GM10847 (cell line): ENCODE measurements around the gene FHAD1.

Experiments used
- POLR2A ChIP-seq: IDR thresholded peaks from 2 replicates; pipeline ENCODE4 v1.6.1; 2011; ENCODE audit not compliant: insufficient read length; ENCODE audit errors: extremely low read depth

Gene FHAD1

DNA sequence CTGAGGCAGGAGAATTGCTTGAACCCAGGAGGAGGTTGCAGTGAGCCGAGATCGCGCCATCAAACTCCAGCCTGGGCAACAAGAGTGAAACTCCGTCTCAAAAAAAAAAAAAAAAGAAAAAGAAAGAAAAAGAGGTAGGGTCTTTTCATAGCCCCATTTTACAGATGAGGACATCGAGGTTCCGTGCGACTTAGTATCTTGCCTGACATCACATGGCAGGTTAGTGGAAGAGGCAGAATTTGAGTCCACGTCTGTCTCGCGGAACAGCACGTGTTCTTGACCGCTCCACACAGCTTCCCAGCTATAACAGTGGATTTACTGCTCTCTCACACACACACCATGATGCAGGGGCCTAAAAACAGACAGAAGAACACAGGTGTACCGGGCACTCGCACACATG is 192.3 kb downstream of the FHAD1 start:
- no peak for TF ChIP-seq POLR2A

DNA sequence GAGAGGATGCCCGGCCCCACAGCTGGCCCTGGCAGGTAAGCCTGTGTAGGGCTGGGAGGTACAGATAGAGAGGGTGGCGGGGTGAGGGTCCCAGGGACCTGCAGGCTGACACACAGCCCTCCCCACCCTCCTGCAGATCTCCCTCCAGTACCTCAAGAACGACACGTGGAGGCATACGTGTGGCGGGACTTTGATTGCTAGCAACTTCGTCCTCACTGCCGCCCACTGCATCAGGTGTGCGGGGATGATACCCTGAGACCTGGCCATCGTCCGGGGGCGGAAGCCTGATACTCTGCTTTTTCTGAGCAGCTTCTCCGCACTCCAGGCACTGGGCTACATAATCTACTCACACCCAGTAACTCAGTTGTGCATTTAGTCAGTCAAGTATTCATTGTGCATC is 193.3 kb downstream of the FHAD1 start:
- TF ChIP-seq POLR2A: no peak

DNA sequence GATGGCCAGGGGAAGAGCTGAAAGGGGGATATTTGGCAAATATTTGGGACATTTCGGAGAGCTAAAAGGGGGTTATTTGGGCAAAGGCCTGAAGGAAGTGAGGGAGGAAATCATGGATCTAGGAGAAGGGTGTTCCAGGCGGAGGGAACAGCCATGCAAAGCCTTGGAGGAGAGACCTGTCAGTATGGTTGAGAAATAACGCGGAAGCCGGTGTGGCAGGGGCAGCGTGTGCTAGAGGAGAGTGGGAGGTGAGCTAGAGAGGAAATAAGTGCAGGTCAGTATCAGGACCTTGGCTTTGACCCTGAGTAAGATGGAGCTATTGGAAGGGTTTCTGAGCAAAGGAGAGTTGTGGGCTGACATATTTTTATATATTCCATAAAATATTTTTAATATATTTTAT is 194.2 kb downstream of the FHAD1 start:
- TF ChIP-seq POLR2A: no peak

DNA sequence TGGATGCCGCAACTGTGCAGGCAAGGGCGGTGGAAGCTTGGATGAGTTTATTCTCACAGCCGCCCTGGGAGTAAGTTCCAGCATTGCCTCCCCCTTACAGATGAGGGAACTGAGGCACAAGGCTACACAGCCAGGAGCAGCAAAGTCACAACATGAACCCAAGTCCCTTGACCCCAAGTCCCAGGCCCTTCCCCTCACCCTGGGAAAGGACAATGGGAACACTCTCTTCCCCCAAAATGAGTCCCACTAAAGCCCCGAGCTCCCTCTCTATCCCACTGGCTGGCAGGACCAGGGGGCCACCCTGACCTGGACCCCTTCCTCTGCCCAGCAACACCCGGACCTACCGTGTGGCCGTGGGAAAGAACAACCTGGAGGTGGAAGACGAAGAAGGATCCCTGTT is 195.1 kb downstream of the FHAD1 start:
- no peak for TF ChIP-seq POLR2A

DNA sequence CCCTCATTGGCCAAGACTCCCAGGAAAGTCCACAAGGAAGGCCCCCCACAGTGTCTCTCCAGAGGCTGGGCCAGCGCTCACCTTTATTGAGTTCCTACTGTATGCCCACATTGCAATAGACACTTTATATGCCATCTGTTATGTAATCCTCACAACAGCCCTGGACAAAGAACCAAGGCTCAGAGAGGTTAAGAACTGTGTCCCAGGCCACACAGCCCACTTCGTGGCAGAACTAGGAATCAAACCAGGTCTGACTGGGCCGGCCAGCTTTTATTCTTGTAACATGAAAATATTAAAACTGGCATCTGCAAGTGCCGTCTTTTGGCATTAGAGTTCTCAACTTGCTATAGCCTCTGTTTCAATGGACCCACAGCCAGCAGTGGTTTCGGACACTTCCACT is 195.7 kb downstream of the FHAD1 start:
- no peak for TF ChIP-seq POLR2A

DNA sequence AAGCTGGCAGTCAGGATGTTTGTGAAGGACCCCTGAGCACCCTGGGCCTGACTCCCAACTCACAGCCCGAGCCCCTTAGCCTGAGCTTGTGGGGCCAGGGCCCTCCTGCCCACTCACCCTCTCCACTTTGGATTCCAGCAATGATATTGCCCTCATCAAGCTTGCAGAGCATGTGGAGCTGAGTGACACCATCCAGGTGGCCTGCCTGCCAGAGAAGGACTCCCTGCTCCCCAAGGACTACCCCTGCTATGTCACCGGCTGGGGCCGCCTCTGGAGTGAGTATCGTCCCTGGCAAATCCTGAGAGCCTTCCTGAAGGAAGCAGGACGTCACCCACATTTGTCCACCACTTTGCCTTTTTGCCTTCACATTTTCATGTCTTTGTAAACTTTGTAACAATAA is 196.3 kb downstream of the FHAD1 start:
- no peak for TF ChIP-seq POLR2A

DNA sequence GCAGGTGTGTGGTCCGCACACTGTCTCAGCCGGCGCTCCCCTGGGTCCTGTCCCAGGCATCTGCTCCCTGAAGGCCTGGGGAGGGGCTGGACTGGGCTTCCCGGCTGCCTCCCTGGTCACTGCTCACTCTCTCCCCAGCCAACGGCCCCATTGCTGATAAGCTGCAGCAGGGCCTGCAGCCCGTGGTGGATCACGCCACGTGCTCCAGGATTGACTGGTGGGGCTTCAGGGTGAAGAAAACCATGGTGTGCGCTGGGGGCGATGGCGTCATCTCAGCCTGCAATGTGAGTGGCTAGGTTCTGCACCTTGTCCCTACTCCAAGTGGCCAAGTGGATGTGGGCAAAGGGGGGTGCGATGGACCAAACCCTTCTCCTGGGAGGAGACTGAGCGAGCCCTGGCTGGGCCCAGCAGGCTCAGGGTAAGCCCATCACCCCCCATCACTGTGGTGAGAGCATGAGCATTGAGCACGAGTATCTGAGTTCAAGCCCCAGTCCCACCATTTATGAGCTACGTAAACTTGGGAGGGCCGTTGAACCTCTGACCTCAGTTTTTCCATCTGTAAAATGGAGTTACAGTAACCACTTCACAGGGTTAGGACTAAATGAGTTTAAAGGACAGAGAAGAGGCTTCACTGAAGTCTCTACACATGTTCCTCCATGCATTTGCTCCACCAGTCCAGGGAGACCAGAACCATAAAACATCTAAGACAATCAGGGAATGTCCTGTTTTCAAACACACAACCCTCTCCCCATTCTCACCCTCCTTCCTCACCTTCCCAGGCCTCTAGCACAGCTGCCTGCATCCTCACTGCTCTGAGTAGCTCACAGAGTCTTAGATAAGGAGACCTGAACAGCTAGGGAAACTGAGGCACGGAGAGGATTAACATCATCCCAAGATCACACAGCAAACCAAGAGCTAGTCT is 197.7 kb downstream of the FHAD1 start:
- no peak for TF ChIP-seq POLR2A

DNA sequence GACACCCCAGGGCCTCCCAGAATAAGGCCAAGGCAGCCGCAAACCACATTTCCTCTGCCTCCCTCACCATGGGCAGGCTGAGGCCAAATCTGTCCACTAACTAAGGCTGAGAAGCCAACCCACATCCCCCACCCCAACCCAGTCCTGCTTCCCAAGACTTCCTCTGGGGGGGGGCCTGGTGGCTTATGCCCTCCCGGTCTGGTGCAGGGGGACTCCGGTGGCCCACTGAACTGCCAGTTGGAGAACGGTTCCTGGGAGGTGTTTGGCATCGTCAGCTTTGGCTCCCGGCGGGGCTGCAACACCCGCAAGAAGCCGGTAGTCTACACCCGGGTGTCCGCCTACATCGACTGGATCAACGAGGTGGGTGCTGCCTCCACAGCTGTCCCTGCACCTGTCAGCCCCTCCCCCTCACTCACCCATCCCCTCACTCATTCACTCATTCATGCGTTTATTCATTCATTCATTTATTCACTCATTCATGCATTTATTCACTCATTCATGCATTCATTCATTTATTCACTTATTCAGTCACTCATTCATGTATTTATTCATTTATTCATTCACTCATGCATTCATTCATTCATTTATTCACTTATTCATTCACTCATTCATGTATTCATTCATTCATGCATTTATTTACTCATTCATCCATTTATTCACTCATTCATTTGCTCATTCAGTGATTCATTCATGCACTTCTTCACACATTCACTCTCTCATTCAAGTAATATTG is 198.5 kb downstream of the FHAD1 start:
- no peak for TF ChIP-seq POLR2A

DNA sequence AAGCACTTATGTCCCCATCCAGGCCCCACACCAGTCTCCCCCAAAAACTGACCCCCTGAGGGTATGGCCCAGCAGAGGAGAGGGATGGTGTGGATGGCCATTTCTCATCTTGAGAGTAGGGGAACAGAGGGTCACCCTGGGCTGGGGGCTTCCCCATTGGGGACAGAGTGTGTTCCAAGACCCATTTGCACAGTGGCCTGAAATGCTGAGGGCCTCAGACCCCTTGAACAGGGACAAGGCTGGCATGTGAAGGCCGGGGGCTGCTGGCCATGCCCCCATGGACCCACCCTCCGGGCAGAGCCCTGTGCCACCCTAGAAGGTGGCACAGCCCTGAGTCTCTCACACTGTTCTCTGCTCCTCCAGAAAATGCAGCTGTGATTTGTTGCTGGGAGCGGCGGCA is 199.2 kb downstream of the FHAD1 start:
- TF ChIP-seq POLR2A: no peak
